Liver (tissue), 9 donors: ENCODE results near the gene ALKBH2. TPM values are rescaled to one million over a fixed set of nuclear protein-coding genes. Genes with fewer than 3 reads are reported as not detected.
A peak's percentile ranks its signal among the peaks of the same experiment; 100 is the strongest.

ENCODE experiments used
- DNase-seq: peaks from one replicate; pipeline ENCODE4 v3.0.0-alpha.2; 2017; ENCODE audit warnings: low spot score
- H3K27ac ChIP-seq, 2 donors: one replicate each; pipeline ENCODE4 v1.7.0; 2013; ENCODE audit warnings: inconsistent platforms in 2 of 2, low read length in 2 of 2, control low read depth in 1 of 2, low read depth in 1 of 2, mild to moderate bottlenecking in 1 of 2
- H3K27me3 ChIP-seq, 4 donors: one replicate each; pipeline versions ENCODE4 v1.6.1 to v1.7.0; 2013; ENCODE audit warnings: low read length in 3 of 4, inconsistent platforms in 1 of 4, mild to moderate bottlenecking in 1 of 4, moderate library complexity in 1 of 4; ENCODE audit not compliant: control insufficient read depth in 4 of 4, insufficient read depth in 4 of 4
- H3K36me3 ChIP-seq, 4 donors: one replicate each; pipeline versions ENCODE4 v1.6.1 to v1.7.0; 2013; ENCODE audit warnings: low read length in 3 of 4, mild to moderate bottlenecking in 3 of 4, low read depth in 1 of 4, moderate library complexity in 1 of 4; ENCODE audit not compliant: control insufficient read depth in 4 of 4, insufficient read depth in 3 of 4
- H3K4me1 ChIP-seq, 4 donors: one replicate each; pipeline versions ENCODE4 v1.6.1 to v1.7.0; 2013; ENCODE audit warnings: low read length in 3 of 4, mild to moderate bottlenecking in 3 of 4, moderate library complexity in 1 of 4; ENCODE audit not compliant: control insufficient read depth in 4 of 4, insufficient read depth in 4 of 4
- H3K4me3 ChIP-seq, 3 donors: one replicate each; pipeline versions ENCODE4 v1.6.1 to v1.7.0; 2013; ENCODE audit warnings: low read length in 3 of 3, control low read depth in 1 of 3, low read depth in 1 of 3, mild to moderate bottlenecking in 1 of 3
- H3K9ac ChIP-seq, 2 donors: one replicate each; pipeline ENCODE4 v1.7.0; 2013; ENCODE audit warnings: low read length in 2 of 2, mild to moderate bottlenecking in 2 of 2, moderate library complexity in 2 of 2, control low read depth in 1 of 2, low read depth in 1 of 2
- H3K9me3 ChIP-seq, 4 donors: one replicate each; pipeline versions ENCODE4 v1.6.1 to v1.7.0; 2013; ENCODE audit warnings: low read length in 3 of 4; ENCODE audit not compliant: control insufficient read depth in 4 of 4
- EGR1 ChIP-seq, 2 donors: IDR thresholded peaks; 2 replicates each; pipeline ENCODE4 v1.6.1; 2016 to 2018; ENCODE audit warnings: antibody characterized with exemption in 2 of 2, low read depth in 2 of 2
- FOXA1 ChIP-seq: IDR thresholded peaks from 2 replicates; pipeline ENCODE4 v1.6.1; 2016; ENCODE audit warnings: antibody characterized with exemption
- FOXA2 ChIP-seq: IDR thresholded peaks from 2 replicates; pipeline ENCODE4 v1.6.1; 2016; ENCODE audit warnings: antibody characterized with exemption
- GABPA ChIP-seq, 2 donors: IDR thresholded peaks in 1 of 2; conservative IDR thresholded peaks in 1 of 2; 2 replicates each; pipeline ENCODE4 v1.6.1; 2016; ENCODE audit warnings: antibody characterized with exemption in 2 of 2, mild to moderate bottlenecking in 1 of 2, moderate library complexity in 1 of 2
- HNF4A ChIP-seq, 2 donors: conservative IDR thresholded peaks; 2 replicates each; pipeline ENCODE4 v1.6.1; 2016; ENCODE audit warnings: antibody characterized with exemption in 2 of 2, mild to moderate bottlenecking in 2 of 2
- HNF4G ChIP-seq: IDR thresholded peaks from 2 replicates; pipeline ENCODE4 v1.6.1; 2016; ENCODE audit warnings: antibody characterized with exemption
- JUND ChIP-seq, 2 donors: IDR thresholded peaks; 2 replicates each; pipeline ENCODE4 v1.6.1; 2016; ENCODE audit warnings: antibody characterized with exemption in 2 of 2
- NR2F2 ChIP-seq: IDR thresholded peaks from 2 replicates; pipeline ENCODE4 v1.6.1; 2016; ENCODE audit warnings: antibody characterized with exemption
- RAD21 ChIP-seq, 2 donors: IDR thresholded peaks; 2 replicates each; pipeline ENCODE4 v1.6.1; 2016; ENCODE audit warnings: antibody characterized with exemption in 2 of 2, mild to moderate bottlenecking in 2 of 2
- SP1 ChIP-seq: IDR thresholded peaks from 2 replicates; pipeline ENCODE4 v1.6.1; 2018; ENCODE audit warnings: antibody characterized with exemption, mild to moderate bottlenecking
- TAF1 ChIP-seq: conservative IDR thresholded peaks from 2 replicates; pipeline ENCODE4 v1.6.1; 2016; ENCODE audit warnings: antibody characterized with exemption, mild to moderate bottlenecking
- YY1 ChIP-seq: IDR thresholded peaks from 2 replicates; pipeline ENCODE4 v1.6.1; 2016; ENCODE audit warnings: antibody characterized with exemption, mild to moderate bottlenecking
- WGBS: extraction: QIAGEN DNeasy Blood & Tissue Kit; methylation state at CpG from one replicate; pipeline ENCODE4 v1.1.7; 2013; 5-methylcytosine and 5-hydroxymethylcytosine counted together
- polyA plus RNA-seq, 2 donors: library from polyadenylated mRNA; stranded (reverse) in 1 of 2; unstranded in 1 of 2; fragments of 200-250 nt in 1 of 2; fragments of >200 nt in 1 of 2; fragmentation: Nextera tagmentation in 1 of 2; extraction: Ambion mirVana in 1 of 2; gene quantifications; one replicate each; pipeline versions ENCODE4 v1.2.1 to v1.2.3, GENCODE V29; 2013 to 2015
- total RNA-seq, 2 donors: library from RNA; depleted of rRNA; stranded (reverse); fragments of >200 nt; gene quantifications; one replicate each; pipeline ENCODE4 v1.2.3, GENCODE V29; 2014
- TF ChIP-seq, protein P1 (sequence below): IDR thresholded peaks from 2 replicates; pipeline ENCODE4 v1.6.1; 2016; ENCODE audit warnings: antibody characterized with exemption
- TF ChIP-seq, protein P2 (sequence below): IDR thresholded peaks from 2 replicates; pipeline ENCODE4 v1.6.1; 2016; ENCODE audit warnings: antibody characterized with exemption
- TF ChIP-seq, protein P3 (sequence below): IDR thresholded peaks from 2 replicates; pipeline ENCODE4 v1.6.1; 2016; ENCODE audit warnings: antibody characterized with exemption
- TF ChIP-seq, protein P4 (sequence below): IDR thresholded peaks from 2 replicates; pipeline ENCODE4 v1.6.1; 2016; ENCODE audit warnings: antibody characterized with exemption, mild to moderate bottlenecking
- donor health status: healthy.
- donor health status: healthy.
- donor health status: healthy.
- donor health status: healthy.
- donor health status: healthy.

ALKBH2 gene
- total and polyA plus RNA-seq, 4 donors = 6.8 to 24.7 (median 19.9) TPM

DNA sequence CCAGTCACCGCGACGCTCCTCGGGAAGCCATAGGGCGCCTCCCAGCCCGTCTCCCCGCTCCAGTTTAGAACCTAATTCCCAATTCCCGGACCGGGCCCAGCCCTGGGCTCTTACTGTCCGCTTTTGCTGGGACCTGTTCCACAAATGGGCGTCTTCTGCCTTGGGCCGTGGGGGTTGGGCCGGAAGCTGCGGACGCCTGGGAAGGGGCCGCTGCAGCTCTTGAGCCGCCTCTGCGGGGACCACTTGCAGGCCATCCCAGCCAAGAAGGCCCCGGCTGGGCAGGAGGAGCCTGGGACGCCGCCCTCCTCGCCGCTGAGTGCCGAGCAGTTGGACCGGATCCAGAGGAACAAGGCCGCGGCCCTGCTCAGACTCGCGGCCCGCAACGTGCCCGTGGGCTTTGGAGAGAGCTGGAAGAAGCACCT, 4.9 kb upstream of the ALKBH2 start:
- Histone ChIP-seq H3K27ac (peak overlapping the region; percentile 73 to 75), H3K4me3 (peak overlapping the region; percentile 74 to 89 (median 85)), H3K9me3 (no peaks in the 10 kb centered on the region), H3K9ac (peak overlapping the region; percentile 63 to 83), H3K27me3 (no peaks in the 10 kb centered on the region), H3K4me1 (peaks cover 5 to 28% (median 18%) of the 10 kb centered on the region in 4 donors), H3K36me3 (peaks cover 0 to 6% (median 3%) of the 10 kb centered on the region in 4 donors)
- under 1% methylated on average over 32 of the region's 32 CpGs for WGBS
- TF ChIP-seq YY1 (peak; percentile 66), EGR1 (IDR thresholded peaks at IDR 0.05; ENCODE audit: low read depth in 2 of 2) (peak in 1 of 2 donors; percentile 50), TAF1 (no peak)
- TF ChIP-seq, protein P1, sequence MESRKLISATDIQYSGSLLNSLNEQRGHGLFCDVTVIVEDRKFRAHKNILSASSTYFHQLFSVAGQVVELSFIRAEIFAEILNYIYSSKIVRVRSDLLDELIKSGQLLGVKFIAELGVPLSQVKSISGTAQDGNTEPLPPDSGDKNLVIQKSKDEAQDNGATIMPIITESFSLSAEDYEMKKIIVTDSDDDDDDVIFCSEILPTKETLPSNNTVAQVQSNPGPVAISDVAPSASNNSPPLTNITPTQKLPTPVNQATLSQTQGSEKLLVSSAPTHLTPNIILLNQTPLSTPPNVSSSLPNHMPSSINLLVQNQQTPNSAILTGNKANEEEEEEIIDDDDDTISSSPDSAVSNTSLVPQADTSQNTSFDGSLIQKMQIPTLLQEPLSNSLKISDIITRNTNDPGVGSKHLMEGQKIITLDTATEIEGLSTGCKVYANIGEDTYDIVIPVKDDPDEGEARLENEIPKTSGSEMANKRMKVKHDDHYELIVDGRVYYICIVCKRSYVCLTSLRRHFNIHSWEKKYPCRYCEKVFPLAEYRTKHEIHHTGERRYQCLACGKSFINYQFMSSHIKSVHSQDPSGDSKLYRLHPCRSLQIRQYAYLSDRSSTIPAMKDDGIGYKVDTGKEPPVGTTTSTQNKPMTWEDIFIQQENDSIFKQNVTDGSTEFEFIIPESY = no peak
- DNase-seq = no peak

DNA sequence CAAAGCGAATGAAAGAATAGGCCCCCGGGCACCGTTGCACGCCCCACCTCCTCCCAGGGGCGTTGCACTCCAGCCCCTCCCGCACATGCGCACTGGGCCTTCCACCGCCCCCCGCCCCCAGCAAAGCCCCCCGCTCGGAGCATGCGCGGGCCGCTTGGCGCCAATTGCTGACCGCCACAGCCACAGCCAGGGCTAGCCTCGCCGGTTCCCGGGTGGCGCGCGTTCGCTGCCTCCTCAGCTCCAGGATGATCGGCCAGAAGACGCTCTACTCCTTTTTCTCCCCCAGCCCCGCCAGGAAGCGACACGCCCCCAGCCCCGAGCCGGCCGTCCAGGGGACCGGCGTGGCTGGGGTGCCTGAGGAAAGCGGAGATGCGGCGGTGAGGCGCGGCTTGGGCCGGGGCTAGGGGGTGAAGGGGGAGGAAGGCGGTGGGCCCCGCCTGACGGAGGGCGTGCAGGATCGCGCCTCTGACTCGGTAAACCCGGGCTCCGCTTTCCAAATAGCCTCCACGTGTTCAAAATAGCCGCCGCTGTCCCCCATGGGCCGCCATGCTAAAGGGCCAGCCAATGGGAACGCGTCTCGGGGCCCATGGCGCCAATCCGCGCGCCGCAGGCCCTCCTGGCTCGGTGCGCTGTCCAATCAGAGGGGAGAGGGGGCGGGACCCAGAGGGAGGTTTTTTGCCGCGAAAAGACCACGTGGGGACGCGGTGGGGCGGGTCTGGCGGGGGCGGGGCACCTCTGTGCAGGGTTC, 4.3 kb upstream of the ALKBH2 start, which contains the start of gene UNG:
Gene UNG (plus strand): TSS at position 163 of the 748 bp plus-strand sequence. CDS start 83 bp downstream, at position 246.
- peak within 1 kb of the TSS; percentile 74 to 89 (median 85) for H3K4me3 ChIP-seq
- TF ChIP-seq YY1 (peak; percentile 87), JUND (IDR thresholded peaks at IDR 0.05) (no peak), GABPA (IDR thresholded peaks at IDR 0.05 in 1 of 2, conservative IDR thresholded peaks at IDR 0.05 in 1 of 2) (no peak), SP1 (peak; percentile 96), FOXA2 (no peak)
- TF ChIP-seq, protein P2, sequence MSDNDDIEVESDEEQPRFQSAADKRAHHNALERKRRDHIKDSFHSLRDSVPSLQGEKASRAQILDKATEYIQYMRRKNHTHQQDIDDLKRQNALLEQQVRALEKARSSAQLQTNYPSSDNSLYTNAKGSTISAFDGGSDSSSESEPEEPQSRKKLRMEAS = peak; percentile 60
- 1% methylated on average over 71 of the region's 71 CpGs for WGBS
- no peaks in the 10 kb centered on the region for H3K27me3 ChIP-seq
- peak within 1 kb of the TSS; percentile 73 to 75 for H3K27ac ChIP-seq
- H3K36me3 ChIP-seq = peaks cover 0 to 4% (median 2%) of the 10 kb centered on the region in 4 donors
- DNase-seq = peak; percentile 97
- no peaks in the 10 kb centered on the region for H3K9me3 ChIP-seq
- peak within 1 kb of the TSS; percentile 63 to 83 for H3K9ac ChIP-seq
- H3K4me1 ChIP-seq = peaks cover 5 to 34% (median 21%) of the 10 kb centered on the region in 4 donors

DNA sequence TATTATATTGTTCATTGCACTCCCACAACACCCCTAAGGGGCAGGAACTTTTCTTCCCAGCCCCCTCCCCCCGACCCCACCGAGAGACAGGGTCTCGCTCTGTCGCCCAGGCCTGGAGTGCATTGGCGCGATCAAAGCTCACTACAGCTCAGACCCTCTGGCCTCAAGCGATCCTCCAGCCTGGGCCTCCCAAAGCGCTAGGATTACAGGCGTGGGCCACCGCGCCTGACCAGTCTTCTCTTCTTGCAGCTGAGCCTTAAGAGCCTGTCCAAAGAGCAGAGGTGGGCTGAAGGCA, 3.8 kb upstream of the ALKBH2 start:
- H3K27me3 ChIP-seq = no peaks in the 10 kb centered on the region
- no peak overlapping the region for H3K9ac ChIP-seq
- no peak for DNase-seq
- H3K36me3 ChIP-seq = peaks cover 0 to 4% (median 0%) of the 10 kb centered on the region in 4 donors
- peak overlapping the region in 1 of 3 donors; percentile 53 for H3K4me3 ChIP-seq
- no peaks in the 10 kb centered on the region for H3K9me3 ChIP-seq
- TF ChIP-seq, protein P2 = no peak
- TF ChIP-seq FOXA1 (no peak), NR2F2 (no peak), EGR1 (IDR thresholded peaks at IDR 0.05; ENCODE audit: low read depth in 2 of 2) (no peak), FOXA2 (no peak), HNF4A (conservative IDR thresholded peaks at IDR 0.05) (no peak), TAF1 (no peak), HNF4G (no peak), RAD21 (IDR thresholded peaks at IDR 0.05) (no peak), JUND (IDR thresholded peaks at IDR 0.05) (no peak), GABPA (IDR thresholded peaks at IDR 0.05 in 1 of 2, conservative IDR thresholded peaks at IDR 0.05 in 1 of 2) (no peak), YY1 (no peak)
- TF ChIP-seq, protein P3, sequence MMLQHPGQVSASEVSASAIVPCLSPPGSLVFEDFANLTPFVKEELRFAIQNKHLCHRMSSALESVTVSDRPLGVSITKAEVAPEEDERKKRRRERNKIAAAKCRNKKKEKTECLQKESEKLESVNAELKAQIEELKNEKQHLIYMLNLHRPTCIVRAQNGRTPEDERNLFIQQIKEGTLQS = no peak
- TF ChIP-seq, protein P1 = no peak
- TF ChIP-seq, protein P4, sequence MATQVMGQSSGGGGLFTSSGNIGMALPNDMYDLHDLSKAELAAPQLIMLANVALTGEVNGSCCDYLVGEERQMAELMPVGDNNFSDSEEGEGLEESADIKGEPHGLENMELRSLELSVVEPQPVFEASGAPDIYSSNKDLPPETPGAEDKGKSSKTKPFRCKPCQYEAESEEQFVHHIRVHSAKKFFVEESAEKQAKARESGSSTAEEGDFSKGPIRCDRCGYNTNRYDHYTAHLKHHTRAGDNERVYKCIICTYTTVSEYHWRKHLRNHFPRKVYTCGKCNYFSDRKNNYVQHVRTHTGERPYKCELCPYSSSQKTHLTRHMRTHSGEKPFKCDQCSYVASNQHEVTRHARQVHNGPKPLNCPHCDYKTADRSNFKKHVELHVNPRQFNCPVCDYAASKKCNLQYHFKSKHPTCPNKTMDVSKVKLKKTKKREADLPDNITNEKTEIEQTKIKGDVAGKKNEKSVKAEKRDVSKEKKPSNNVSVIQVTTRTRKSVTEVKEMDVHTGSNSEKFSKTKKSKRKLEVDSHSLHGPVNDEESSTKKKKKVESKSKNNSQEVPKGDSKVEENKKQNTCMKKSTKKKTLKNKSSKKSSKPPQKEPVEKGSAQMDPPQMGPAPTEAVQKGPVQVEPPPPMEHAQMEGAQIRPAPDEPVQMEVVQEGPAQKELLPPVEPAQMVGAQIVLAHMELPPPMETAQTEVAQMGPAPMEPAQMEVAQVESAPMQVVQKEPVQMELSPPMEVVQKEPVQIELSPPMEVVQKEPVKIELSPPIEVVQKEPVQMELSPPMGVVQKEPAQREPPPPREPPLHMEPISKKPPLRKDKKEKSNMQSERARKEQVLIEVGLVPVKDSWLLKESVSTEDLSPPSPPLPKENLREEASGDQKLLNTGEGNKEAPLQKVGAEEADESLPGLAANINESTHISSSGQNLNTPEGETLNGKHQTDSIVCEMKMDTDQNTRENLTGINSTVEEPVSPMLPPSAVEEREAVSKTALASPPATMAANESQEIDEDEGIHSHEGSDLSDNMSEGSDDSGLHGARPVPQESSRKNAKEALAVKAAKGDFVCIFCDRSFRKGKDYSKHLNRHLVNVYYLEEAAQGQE = no peak
- no peak overlapping the region for H3K27ac ChIP-seq
- H3K4me1 ChIP-seq = peaks cover 5 to 39% (median 24%) of the 10 kb centered on the region in 4 donors
- 41% methylated on average over 11 of the region's 11 CpGs for WGBS
